ENCODE data around the gene HAL.

GRCh38 chr12:95942524-95943329 lies 53.4 kb downstream of the HAL start, which contains the start of gene CCDC38:
- no peak for TF ChIP-seq ZNF274 (IDR thresholded peaks at IDR 0.05; ENCODE audit: low read depth, low read length)
- no peak for TF ChIP-seq YY1 (IDR thresholded peaks at IDR 0.05; ENCODE audit: insufficient read depth, insufficient read length)
